Karpas-422 (cell line): ENCODE measurements around the gene STX8. TPM values are rescaled to one million over a fixed set of nuclear protein-coding genes. Genes with fewer than 3 reads are reported as not detected.

Experiments used
- DNase-seq: peaks from one replicate; pipeline ENCODE4 v3.0.0-alpha.2; 2015
- H2AFZ ChIP-seq: fragments of 200-600 bp; sonication (generic); 2 replicates; pipeline ENCODE4 v1.6.1; 2014; ENCODE audit warnings: antibody characterized with exemption, low read length, mixed read lengths
- H3K27ac ChIP-seq: fragments of 200-600 bp; sonication (generic); 2 replicates; pipeline ENCODE4 v1.5.1; 2014; ENCODE audit warnings: mild to moderate bottlenecking, low read length, moderate library complexity
- H3K27me3 ChIP-seq: fragments of 200-600 bp; sonication (generic); 2 replicates; pipeline ENCODE4 v1.6.1; 2014; ENCODE audit warnings: low read length, mixed read lengths
- H3K36me3 ChIP-seq: fragments of 200-600 bp; sonication (generic); 2 replicates; pipeline ENCODE4 v1.6.1; 2014; ENCODE audit warnings: low read length, mixed read lengths; ENCODE audit not compliant: insufficient read depth
- H3K4me1 ChIP-seq: fragments of 200-600 bp; sonication (generic); 2 replicates; pipeline ENCODE4 v1.6.1; 2014; ENCODE audit warnings: mild to moderate bottlenecking, low read length, mixed read lengths
- H3K4me2 ChIP-seq: fragments of 200-600 bp; sonication (generic); 2 replicates; pipeline ENCODE4 v1.6.1; 2014; ENCODE audit warnings: low read length, low read depth, mild to moderate bottlenecking; ENCODE audit not compliant: poor library complexity, severe bottlenecking
- H3K4me3 ChIP-seq: fragments of 200-600 bp; sonication (generic); 2 replicates; pipeline ENCODE4 v1.5.1; 2014; ENCODE audit warnings: mild to moderate bottlenecking, antibody characterized with exemption, low read length, mixed read lengths
- H3K79me2 ChIP-seq: fragments of 200-600 bp; sonication (generic); 2 replicates; pipeline ENCODE4 v1.6.1; 2014; ENCODE audit warnings: mild to moderate bottlenecking, low read length, mixed read lengths
- H3K9ac ChIP-seq: fragments of 200-600 bp; sonication (generic); 2 replicates; pipeline ENCODE4 v1.6.0; 2014; ENCODE audit warnings: low read length
- H3K9me2 ChIP-seq: fragments of 200-600 bp; sonication (generic), shearing (Covaris generic); replicated peaks from 2 replicates; pipeline ENCODE4 v1.6.0; 2014; ENCODE audit warnings: mild to moderate bottlenecking, low read length, moderate library complexity; ENCODE audit not compliant: insufficient read depth
- H3K9me3 ChIP-seq: fragments of 300-700, 200-600 bp; sonication (generic); 2 replicates; pipeline ENCODE4 v1.6.1; 2014; ENCODE audit warnings: low read length, mixed read lengths
- H4K20me1 ChIP-seq: fragments of 200-600 bp; sonication (generic); 2 replicates; pipeline ENCODE4 v1.6.1; 2014; ENCODE audit warnings: mild to moderate bottlenecking, antibody characterized with exemption, low read length, low read depth; ENCODE audit not compliant: insufficient read depth
- total RNA-seq: library from RNA; depleted of rRNA; stranded (reverse); fragments of >200 nt; shearing (Covaris generic); gene quantifications from 2 replicates; pipeline ENCODE4 v1.2.3, GENCODE V29; 2014; ENCODE audit warnings: low replicate concordance

The STX8 gene
- total RNA-seq, 1 experiment from 2014 or later, result 40.0 TPM

DNA sequence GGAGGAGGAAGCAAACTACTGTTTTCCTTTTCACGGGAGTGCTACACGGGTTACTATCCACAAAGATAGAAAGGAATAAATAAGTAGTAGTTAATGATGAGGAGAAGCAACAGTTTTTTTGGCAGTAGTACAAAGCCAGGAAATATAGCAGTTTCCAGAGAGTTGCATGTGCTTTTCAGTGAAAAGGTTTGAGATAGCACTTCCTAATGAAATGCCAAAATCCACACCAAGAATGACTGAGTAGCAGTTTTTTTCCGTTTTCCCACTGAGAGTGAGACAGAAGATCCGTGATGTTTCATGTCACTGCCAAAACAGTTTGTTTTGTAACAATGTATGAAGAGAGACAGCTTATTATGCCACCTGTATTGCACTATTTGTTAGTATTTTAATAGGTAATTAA, 129.1 kb downstream of the STX8 start:
- H3K4me3 ChIP-seq, result no peak overlapping the region
- no peaks in the 10 kb centered on the region for H3K36me3 ChIP-seq
- H3K9me3 ChIP-seq, result no peaks in the 10 kb centered on the region
- H3K79me2 ChIP-seq, result no peaks in the 10 kb centered on the region
- no peaks in the 10 kb centered on the region for H4K20me1 ChIP-seq
- H3K4me1 ChIP-seq, result peaks cover 4% of the 10 kb centered on the region; the same call in 1 of the 2 replicates
- DNase-seq, result no peak
- no peak overlapping the region for H3K4me2 ChIP-seq
- H2AFZ ChIP-seq, result no peak overlapping the region
- H3K27me3 ChIP-seq, result no peaks in the 10 kb centered on the region
- no peaks in the 10 kb centered on the region for H3K9me2 ChIP-seq
- H3K27ac ChIP-seq, result no peak overlapping the region
- no peak overlapping the region for H3K9ac ChIP-seq

DNA sequence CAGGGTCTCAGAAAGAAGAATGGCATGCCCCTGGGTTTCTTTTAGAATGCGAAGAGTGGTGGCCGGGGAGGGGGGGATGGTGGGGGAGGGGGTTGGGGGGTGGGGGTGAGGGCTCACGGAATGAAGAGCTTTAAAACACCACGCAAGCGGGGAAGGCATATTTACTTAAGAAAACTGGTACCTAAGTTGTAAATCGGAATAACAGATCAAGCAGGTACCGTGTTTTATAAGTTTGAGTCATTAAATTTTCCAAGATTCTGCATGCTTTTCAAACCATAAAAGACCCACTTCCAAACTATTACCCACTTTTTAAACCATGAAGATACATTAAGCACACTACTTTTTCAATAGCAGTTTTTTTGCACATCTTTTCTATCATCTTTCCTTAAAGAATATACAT, 130.2 kb downstream of the STX8 start:
- H4K20me1 ChIP-seq, result no peaks in the 10 kb centered on the region
- no peak overlapping the region for H3K9ac ChIP-seq
- no peaks in the 10 kb centered on the region for H3K36me3 ChIP-seq
- H3K9me3 ChIP-seq, result no peaks in the 10 kb centered on the region
- H3K27me3 ChIP-seq, result no peaks in the 10 kb centered on the region
- H3K4me1 ChIP-seq, result peaks cover 4% of the 10 kb centered on the region; the same call in 1 of the 2 replicates
- H3K79me2 ChIP-seq, result no peaks in the 10 kb centered on the region
- no peak for DNase-seq
- H2AFZ ChIP-seq, result no peak overlapping the region
- no peak overlapping the region for H3K4me2 ChIP-seq
- H3K27ac ChIP-seq, result no peak overlapping the region
- H3K4me3 ChIP-seq, result no peak overlapping the region
- no peaks in the 10 kb centered on the region for H3K9me2 ChIP-seq

DNA sequence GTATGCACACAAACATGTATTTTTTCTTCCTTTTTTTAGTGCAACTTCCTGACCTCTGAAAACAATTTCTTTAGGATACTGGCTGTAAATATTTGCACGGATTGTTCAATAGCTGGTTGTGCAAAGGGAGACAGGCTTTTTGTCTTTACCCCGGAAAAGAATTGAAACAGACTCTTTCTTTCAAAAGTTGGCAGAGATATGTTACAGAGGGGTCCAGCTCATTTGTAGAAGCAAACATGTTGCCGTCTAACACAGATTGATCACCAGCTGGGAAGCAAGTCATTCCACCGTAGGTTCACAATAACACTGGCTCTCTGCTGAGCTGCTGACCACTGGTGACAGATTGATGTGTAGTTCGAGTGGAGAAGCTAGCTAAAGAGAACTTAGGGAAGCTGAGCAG, 130.9 kb downstream of the STX8 start:
- no peak overlapping the region for H3K4me2 ChIP-seq

DNA sequence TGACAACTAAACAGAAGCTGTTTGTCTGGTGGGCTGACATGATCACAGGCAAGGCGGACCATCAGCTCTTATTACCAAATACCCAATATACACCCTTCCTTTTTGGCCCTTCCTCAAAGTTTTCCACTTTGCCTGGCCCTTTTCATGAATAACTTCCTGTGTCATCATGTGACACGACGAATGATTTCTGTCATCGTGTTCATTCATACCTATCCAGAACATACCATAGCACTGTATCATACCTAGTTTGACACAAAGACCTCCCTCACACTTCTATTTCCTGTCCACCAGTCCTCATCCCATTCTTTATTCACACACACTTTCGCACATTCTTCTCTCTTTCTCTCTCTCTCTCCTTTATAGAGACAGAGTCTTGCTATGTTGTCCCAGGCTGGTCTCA, 131.8 kb downstream of the STX8 start:
- H3K79me2 ChIP-seq, result no peaks in the 10 kb centered on the region
- no peak for DNase-seq
- H4K20me1 ChIP-seq, result no peaks in the 10 kb centered on the region
- H3K9me3 ChIP-seq, result no peaks in the 10 kb centered on the region
- no peaks in the 10 kb centered on the region for H3K9me2 ChIP-seq
- H3K27me3 ChIP-seq, result no peaks in the 10 kb centered on the region
- H3K27ac ChIP-seq, result no peak overlapping the region
- H3K9ac ChIP-seq, result no peak overlapping the region
- peaks cover 4% of the 10 kb centered on the region; the same call in 1 of the 2 replicates for H3K4me1 ChIP-seq
- no peak overlapping the region for H3K4me2 ChIP-seq
- no peak overlapping the region for H3K4me3 ChIP-seq
- no peak overlapping the region for H2AFZ ChIP-seq
- H3K36me3 ChIP-seq, result no peaks in the 10 kb centered on the region

More for the DNA sequence above, 130.9 kb downstream of the STX8 start:
- no peak overlapping the region for H2AFZ ChIP-seq
- H3K36me3 ChIP-seq, result no peaks in the 10 kb centered on the region
- H3K4me1 ChIP-seq, result peaks cover 4% of the 10 kb centered on the region; the same call in 1 of the 2 replicates
- no peaks in the 10 kb centered on the region for H3K9me3 ChIP-seq
- no peaks in the 10 kb centered on the region for H4K20me1 ChIP-seq
- no peak overlapping the region for H3K27ac ChIP-seq
- H3K4me3 ChIP-seq, result no peak overlapping the region
- no peak for DNase-seq
- H3K27me3 ChIP-seq, result no peaks in the 10 kb centered on the region
- H3K9ac ChIP-seq, result no peak overlapping the region
- no peaks in the 10 kb centered on the region for H3K9me2 ChIP-seq
- no peaks in the 10 kb centered on the region for H3K79me2 ChIP-seq

DNA sequence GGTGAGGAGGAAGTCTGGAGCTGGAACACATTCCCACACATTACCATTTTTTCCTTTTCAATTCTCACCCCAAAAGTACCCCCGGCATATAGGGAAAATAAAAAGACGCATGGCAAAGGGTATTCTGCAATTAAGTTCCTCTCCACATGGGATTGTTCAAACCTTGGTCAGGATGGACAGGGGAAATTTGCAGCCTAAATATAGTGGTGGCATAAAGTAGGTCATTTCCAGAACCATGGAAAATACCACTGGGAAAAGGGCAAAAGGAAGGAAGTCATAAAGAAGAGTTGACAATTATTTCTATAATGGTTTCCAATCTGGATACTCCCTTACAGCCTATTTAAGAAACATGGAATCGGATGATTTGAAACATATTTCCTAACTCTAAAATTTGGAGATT, 135.8 kb downstream of the STX8 start:
- H3K9me3 ChIP-seq, result no peaks in the 10 kb centered on the region
- H3K4me1 ChIP-seq, result peaks cover 4% of the 10 kb centered on the region; the same call in 1 of the 2 replicates
- no peak overlapping the region for H3K4me2 ChIP-seq
- no peak overlapping the region for H3K27ac ChIP-seq
- no peaks in the 10 kb centered on the region for H3K27me3 ChIP-seq
- H3K4me3 ChIP-seq, result no peak overlapping the region
- no peak for DNase-seq
- H4K20me1 ChIP-seq, result no peaks in the 10 kb centered on the region
- H3K36me3 ChIP-seq, result no peaks in the 10 kb centered on the region
- no peaks in the 10 kb centered on the region for H3K9me2 ChIP-seq
- H3K9ac ChIP-seq, result no peak overlapping the region
- no peaks in the 10 kb centered on the region for H3K79me2 ChIP-seq
- H2AFZ ChIP-seq, result no peak overlapping the region

DNA sequence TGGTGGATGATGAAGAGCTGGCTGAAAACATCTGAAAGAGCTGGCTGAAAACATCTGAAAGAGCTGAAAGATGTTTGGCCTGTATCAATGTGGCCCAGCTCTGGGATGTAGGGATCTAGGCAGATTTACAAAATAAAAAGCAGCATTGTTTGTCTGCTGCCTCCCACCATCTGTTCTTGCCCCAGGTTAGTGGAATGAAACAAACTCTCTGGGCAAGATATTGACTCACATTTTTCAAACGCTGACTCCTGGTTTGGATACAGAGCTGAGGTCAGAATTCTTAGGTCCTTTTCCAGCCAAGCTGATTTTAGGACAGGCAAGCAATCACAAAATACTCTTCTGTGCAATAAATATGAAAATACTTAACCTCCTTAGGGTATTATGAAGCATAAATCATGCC, 139.0 kb downstream of the STX8 start:
- H3K36me3 ChIP-seq, result no peaks in the 10 kb centered on the region
- no peak for DNase-seq
- no peaks in the 10 kb centered on the region for H3K4me1 ChIP-seq

DNA sequence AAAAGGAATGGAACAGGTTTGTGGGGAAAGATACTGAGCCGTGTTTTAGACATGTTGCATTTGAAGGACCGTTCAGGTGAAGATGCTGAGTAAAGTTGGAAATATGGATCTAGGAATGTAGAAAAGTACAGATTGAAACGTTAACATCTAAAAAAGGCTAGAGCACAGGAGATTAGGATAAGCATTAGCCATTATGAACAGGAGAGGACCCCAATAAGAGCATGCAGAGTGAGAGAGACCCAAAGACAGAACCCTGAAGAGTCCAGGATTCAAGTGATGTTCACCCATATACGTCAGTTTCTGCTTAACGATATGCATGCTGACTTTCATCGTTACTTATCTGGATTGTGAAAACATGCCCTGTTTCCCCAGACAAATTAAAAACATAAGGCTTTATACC, 140.5 kb downstream of the STX8 start:
- DNase-seq, result no peak
- no peak overlapping the region for H3K4me3 ChIP-seq

More for the DNA sequence above, 139.0 kb downstream of the STX8 start:
- Histone ChIP-seq H3K27ac (no peak overlapping the region), H4K20me1 (no peaks in the 10 kb centered on the region), H3K9me2 (no peaks in the 10 kb centered on the region), H3K27me3 (no peaks in the 10 kb centered on the region), H3K79me2 (no peaks in the 10 kb centered on the region), H3K9ac (no peak overlapping the region), H3K9me3 (no peaks in the 10 kb centered on the region), H3K4me2 (no peak overlapping the region), H3K4me3 (no peak overlapping the region), H2AFZ (no peak overlapping the region)

DNA sequence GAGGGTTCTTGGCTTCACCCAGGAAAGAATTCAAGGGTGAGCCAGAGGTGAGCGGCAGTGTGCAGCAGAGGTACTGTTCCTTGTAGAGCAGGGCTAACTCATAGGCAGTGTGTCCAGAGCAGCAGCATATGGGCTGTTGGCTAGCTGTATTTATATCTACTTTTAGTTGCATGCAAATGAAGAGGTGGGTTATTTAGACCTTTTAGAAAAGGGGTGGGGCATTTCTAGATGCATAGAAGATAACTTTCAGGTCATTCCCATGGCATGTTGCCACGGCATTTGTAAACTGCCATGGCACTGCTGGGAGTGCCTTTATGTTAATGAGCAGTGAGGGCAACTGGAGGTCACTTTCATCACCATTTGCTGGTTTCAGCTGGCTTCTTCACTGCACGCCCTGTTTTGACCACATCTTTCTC, 141.0 kb downstream of the STX8 start:
- H3K9ac ChIP-seq, result no peak overlapping the region
- no peaks in the 10 kb centered on the region for H4K20me1 ChIP-seq
- H3K27me3 ChIP-seq, result no peaks in the 10 kb centered on the region
- H3K79me2 ChIP-seq, result no peaks in the 10 kb centered on the region
- no peak overlapping the region for H3K4me2 ChIP-seq
- H3K9me2 ChIP-seq, result no peaks in the 10 kb centered on the region
- no peak overlapping the region for H3K4me3 ChIP-seq
- H3K9me3 ChIP-seq, result no peaks in the 10 kb centered on the region
- no peaks in the 10 kb centered on the region for H3K4me1 ChIP-seq
- H2AFZ ChIP-seq, result no peak overlapping the region
- H3K36me3 ChIP-seq, result no peaks in the 10 kb centered on the region
- no peak for DNase-seq
- H3K27ac ChIP-seq, result no peak overlapping the region

More for the DNA sequence above, 140.5 kb downstream of the STX8 start:
- H3K27me3 ChIP-seq, result no peaks in the 10 kb centered on the region
- no peak overlapping the region for H3K4me2 ChIP-seq
- H3K9me2 ChIP-seq, result no peaks in the 10 kb centered on the region
- H3K9ac ChIP-seq, result no peak overlapping the region
- H3K27ac ChIP-seq, result no peak overlapping the region
- H3K9me3 ChIP-seq, result no peaks in the 10 kb centered on the region
- H3K79me2 ChIP-seq, result no peaks in the 10 kb centered on the region
- no peaks in the 10 kb centered on the region for H3K36me3 ChIP-seq
- no peaks in the 10 kb centered on the region for H3K4me1 ChIP-seq
- H4K20me1 ChIP-seq, result no peaks in the 10 kb centered on the region
- no peak overlapping the region for H2AFZ ChIP-seq

DNA sequence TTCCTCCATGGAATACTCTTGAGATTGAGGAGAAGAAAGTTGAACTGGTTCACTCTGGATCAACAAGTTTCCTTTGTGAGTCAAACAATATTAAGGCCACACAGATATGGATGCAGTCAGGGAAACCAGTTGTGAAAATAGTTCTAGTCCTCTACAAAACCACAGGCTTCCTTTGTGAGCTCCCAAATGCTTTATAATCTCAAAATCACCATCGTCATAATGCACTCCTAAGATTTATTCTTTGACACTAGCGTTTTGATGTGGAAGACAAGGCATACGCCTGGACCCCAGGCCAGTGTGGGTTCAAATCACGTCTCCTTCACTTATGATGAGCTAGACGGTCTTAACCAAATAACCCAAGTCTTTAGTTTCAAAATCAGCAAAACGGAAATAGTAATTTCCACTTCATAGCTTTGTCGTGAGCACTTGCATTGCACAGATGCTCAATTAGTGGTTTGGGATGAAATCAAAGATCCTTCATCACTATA, 142.6 kb downstream of the STX8 start:
- H3K9me3 ChIP-seq, result no peaks in the 10 kb centered on the region
- H3K36me3 ChIP-seq, result no peaks in the 10 kb centered on the region
- no peak overlapping the region for H3K4me2 ChIP-seq
- H3K9ac ChIP-seq, result no peak overlapping the region
- H3K79me2 ChIP-seq, result no peaks in the 10 kb centered on the region
- H3K9me2 ChIP-seq, result no peaks in the 10 kb centered on the region
- no peaks in the 10 kb centered on the region for H3K4me1 ChIP-seq
- no peak overlapping the region for H2AFZ ChIP-seq
- no peak for DNase-seq
- H3K27ac ChIP-seq, result no peak overlapping the region
- no peaks in the 10 kb centered on the region for H3K27me3 ChIP-seq
- H3K4me3 ChIP-seq, result no peak overlapping the region
- no peaks in the 10 kb centered on the region for H4K20me1 ChIP-seq
